HEK293 (cell line): Measurements from ENCODE around the gene TOPBP1.

ENCODE experiments used
- CTCF ChIA-PET: fragments of 350-600 bp; formaldehyde crosslinking; extraction: SDS; loops from one replicate; lab custom pipeline; 2021; ENCODE audit warnings: antibody characterized with exemption; lab: Yijun Ruan, JAX
- POLR2A ChIA-PET: fragments of 300-600 bp; formaldehyde crosslinking; extraction: SDS; loops from one replicate; lab custom pipeline; 2020; ENCODE audit warnings: antibody characterized with exemption, inconsistent platforms; lab: Yijun Ruan, JAX
- H3K27ac ChIP-seq: fragments of 200-500 bp; sonication (Bioruptor generic); 2 replicates; pipeline ENCODE4 v1.5.1; 2014; ENCODE audit warnings: low read depth, low read length, control low read depth, inconsistent platforms; ENCODE audit errors: extremely low read depth
- H3K36me3 ChIP-seq, 2 experiments: fragments of 200-500 bp in 1 of 2; sonication (Bioruptor generic) in 1 of 2; 1 replicate in 1 of 2; 2 replicates in 1 of 2; pipeline ENCODE4 v1.5.1; 2014 to 2017; ENCODE audit warnings: inconsistent platforms in 2 of 2, low read length in 2 of 2; ENCODE audit not compliant: control insufficient read depth in 2 of 2, insufficient read depth in 1 of 2
- H3K4me1 ChIP-seq: fragments of 200-500 bp; sonication (Bioruptor generic); 2 replicates; pipeline ENCODE4 v1.5.1; 2014; ENCODE audit warnings: mild to moderate bottlenecking, low read length, inconsistent platforms; ENCODE audit not compliant: control insufficient read depth, insufficient read depth
- H3K4me3 ChIP-seq: 2 replicates; pipeline ENCODE4 v1.5.1; 2011; ENCODE audit warnings: low read depth, mild to moderate bottlenecking, control low read depth, low read length, moderate library complexity
- H3K9me3 ChIP-seq: fragments of 200-500 bp; sonication (Bioruptor generic); 2 replicates; pipeline ENCODE4 v1.5.1; 2014; ENCODE audit warnings: low read depth, low read length, inconsistent platforms; ENCODE audit not compliant: control insufficient read depth, insufficient read depth
- KLF10 ChIP-seq: fragments of 450-650 bp; IDR thresholded peaks from 2 replicates; pipeline ENCODE4 v1.5.1; 2018; ENCODE audit warnings: missing biosample characterization, mild to moderate bottlenecking, missing genetic modification characterization
- KLF7 ChIP-seq: fragments of 450-650 bp; formaldehyde crosslinking; IDR thresholded peaks from 2 replicates; pipeline ENCODE4 v1.5.1; 2016; ENCODE audit warnings: missing biosample characterization, missing genetic modification characterization, borderline replicate concordance
- PRDM10 ChIP-seq: fragments of 450-650 bp; formaldehyde crosslinking; IDR thresholded peaks from 2 replicates; pipeline ENCODE4 v1.5.1; 2016; ENCODE audit warnings: missing biosample characterization, missing genetic modification characterization
- SETDB1 ChIP-seq: IDR thresholded peaks from one replicate; pipeline ENCODE4 v1.6.1; 2017; ENCODE audit warnings: mild to moderate bottlenecking, low read length, moderate library complexity, mixed read lengths; ENCODE audit not compliant: insufficient read length
- ZNF132 ChIP-seq: fragments of 450-650 bp; formaldehyde crosslinking; IDR thresholded peaks from 2 replicates; pipeline ENCODE4 v1.5.1; 2017; ENCODE audit warnings: missing biosample characterization, missing genetic modification characterization, borderline replicate concordance
- ZNF335 ChIP-seq: fragments of 450-650 bp; formaldehyde crosslinking; conservative IDR thresholded peaks from 2 replicates; pipeline ENCODE4 v1.5.1; 2016; ENCODE audit warnings: missing biosample characterization, missing genetic modification characterization
- ZNF354C ChIP-seq: fragments of 450-650 bp; formaldehyde crosslinking; IDR thresholded peaks from 2 replicates; pipeline ENCODE4 v1.5.1; 2016; ENCODE audit warnings: missing biosample characterization, missing genetic modification characterization, low read depth, borderline replicate concordance
- ZNF391 ChIP-seq: fragments of 450-650 bp; formaldehyde crosslinking; IDR thresholded peaks from 2 replicates; pipeline ENCODE4 v1.5.1; 2016; ENCODE audit warnings: low read depth, missing biosample characterization, missing genetic modification characterization, borderline replicate concordance
- ZNF514 ChIP-seq: fragments of 450-650 bp; formaldehyde crosslinking; IDR thresholded peaks from 2 replicates; pipeline ENCODE4 v1.5.1; 2016; ENCODE audit warnings: missing biosample characterization, missing genetic modification characterization
- ZNF664 ChIP-seq: fragments of 450-650 bp; formaldehyde crosslinking; IDR thresholded peaks from 2 replicates; pipeline ENCODE4 v1.5.1; 2016; ENCODE audit warnings: missing biosample characterization, missing genetic modification characterization
- ZNF768 ChIP-seq: fragments of 450-650 bp; formaldehyde crosslinking; IDR thresholded peaks from 2 replicates; pipeline ENCODE4 v1.5.1; 2018; ENCODE audit warnings: missing biosample characterization, mild to moderate bottlenecking, missing genetic modification characterization
- ZNF830 ChIP-seq: fragments of 450-650 bp; IDR thresholded peaks from 2 replicates; pipeline ENCODE4 v1.5.0; 2018; ENCODE audit warnings: missing biosample characterization, missing genetic modification characterization, low read depth, mild to moderate bottlenecking, moderate library complexity
- TF ChIP-seq, protein P1 (sequence below): fragments of 450-650 bp; IDR thresholded peaks from 2 replicates; pipeline ENCODE4 v1.5.1; 2018; ENCODE audit warnings: missing biosample characterization, mild to moderate bottlenecking, missing genetic modification characterization

TOPBP1 gene

GRCh38 chr3:133570937-133571320 lies 90.8 kb downstream of the TOPBP1 start (continued):
- TF ChIP-seq SETDB1: no peak
- TF ChIP-seq, all 188 proteins: peak for 0

GRCh38 chr3:133570139-133570936 lies 91.4 kb downstream of the TOPBP1 start:
- POLR2A ChIA-PET: no interaction called here
- H3K9me3 ChIP-seq: no peaks in the 10 kb centered on the region
- TF ChIP-seq PRDM10 (tag by site-specific recombination) (peak; percentile 70), ZNF335 (no peak)
- TF ChIP-seq, all 188 proteins: peak for 1
- no peaks in the 10 kb centered on the region for H3K4me1 ChIP-seq
- H3K36me3 ChIP-seq: peaks cover 0 to 6% of the 10 kb centered on the region in 2 experiments; a peak in 1 of 3 replicates
- H3K4me3 ChIP-seq: no peak overlapping the region
- H3K27ac ChIP-seq: no peak overlapping the region
- CTCF ChIA-PET: no interaction called here

- H3K9me3 ChIP-seq: no peaks in the 10 kb centered on the region
- no peak overlapping the region for H3K4me3 ChIP-seq
- no peaks in the 10 kb centered on the region for H3K36me3 ChIP-seq
- H3K4me1 ChIP-seq: no peaks in the 10 kb centered on the region
- POLR2A ChIA-PET: interaction anchor here (0.7 kb wide), 1 partner anchor 10 kb away, joined by 3 read pairs; no protein-coding TSS in a partner anchor
- TF ChIP-seq ZNF768 (no peak), ZNF391 (tag by site-specific recombination) (no peak), ZNF664 (tag by site-specific recombination) (no peak), ZNF354C (tag by site-specific recombination) (no peak), ZNF830 (tag by site-specific recombination) (no peak), ZNF132 (no peak), KLF7 (no peak), ZNF514 (tag by site-specific recombination) (no peak), KLF10 (tag by site-specific recombination) (no peak)
- TF ChIP-seq, protein P1, sequence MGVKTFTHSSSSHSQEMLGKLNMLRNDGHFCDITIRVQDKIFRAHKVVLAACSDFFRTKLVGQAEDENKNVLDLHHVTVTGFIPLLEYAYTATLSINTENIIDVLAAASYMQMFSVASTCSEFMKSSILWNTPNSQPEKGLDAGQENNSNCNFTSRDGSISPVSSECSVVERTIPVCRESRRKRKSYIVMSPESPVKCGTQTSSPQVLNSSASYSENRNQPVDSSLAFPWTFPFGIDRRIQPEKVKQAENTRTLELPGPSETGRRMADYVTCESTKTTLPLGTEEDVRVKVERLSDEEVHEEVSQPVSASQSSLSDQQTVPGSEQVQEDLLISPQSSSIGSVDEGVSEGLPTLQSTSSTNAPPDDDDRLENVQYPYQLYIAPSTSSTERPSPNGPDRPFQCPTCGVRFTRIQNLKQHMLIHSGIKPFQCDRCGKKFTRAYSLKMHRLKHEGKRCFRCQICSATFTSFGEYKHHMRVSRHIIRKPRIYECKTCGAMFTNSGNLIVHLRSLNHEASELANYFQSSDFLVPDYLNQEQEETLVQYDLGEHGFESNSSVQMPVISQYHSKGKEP (tag by site-specific recombination): no peak
- H3K27ac ChIP-seq: no peak overlapping the region
- CTCF ChIA-PET: interaction anchor here (0.7 to 2.4 kb wide), 2 partner anchors 10 to 16 kb away, joined by 3 to 8 read pairs; no protein-coding TSS in a partner anchor
Measured at GRCh38 chr3:133568294-133569014, 93.3 kb downstream of the TOPBP1 start.
